ENCODE data around the gene ARNT2.
"Not testable (repeated sequence)": the region's sequence is repeated elsewhere in the genome, so short reads cannot be mapped to it uniquely, and the experiment has no call there.

Gene ARNT2

GRCh38 chr15:80389370-80389769 is 14.8 kb upstream of the ARNT2 start:
- CTCF ChIA-PET, result interaction anchor here (0.8 to 2.6 kb wide), 2 partner anchors 10 to 16 kb away, joined by 3 to 7 read pairs; no protein-coding TSS in a partner anchor
- POLR2A ChIA-PET, result no interaction called here
- TF ChIP-seq, protein P1, sequence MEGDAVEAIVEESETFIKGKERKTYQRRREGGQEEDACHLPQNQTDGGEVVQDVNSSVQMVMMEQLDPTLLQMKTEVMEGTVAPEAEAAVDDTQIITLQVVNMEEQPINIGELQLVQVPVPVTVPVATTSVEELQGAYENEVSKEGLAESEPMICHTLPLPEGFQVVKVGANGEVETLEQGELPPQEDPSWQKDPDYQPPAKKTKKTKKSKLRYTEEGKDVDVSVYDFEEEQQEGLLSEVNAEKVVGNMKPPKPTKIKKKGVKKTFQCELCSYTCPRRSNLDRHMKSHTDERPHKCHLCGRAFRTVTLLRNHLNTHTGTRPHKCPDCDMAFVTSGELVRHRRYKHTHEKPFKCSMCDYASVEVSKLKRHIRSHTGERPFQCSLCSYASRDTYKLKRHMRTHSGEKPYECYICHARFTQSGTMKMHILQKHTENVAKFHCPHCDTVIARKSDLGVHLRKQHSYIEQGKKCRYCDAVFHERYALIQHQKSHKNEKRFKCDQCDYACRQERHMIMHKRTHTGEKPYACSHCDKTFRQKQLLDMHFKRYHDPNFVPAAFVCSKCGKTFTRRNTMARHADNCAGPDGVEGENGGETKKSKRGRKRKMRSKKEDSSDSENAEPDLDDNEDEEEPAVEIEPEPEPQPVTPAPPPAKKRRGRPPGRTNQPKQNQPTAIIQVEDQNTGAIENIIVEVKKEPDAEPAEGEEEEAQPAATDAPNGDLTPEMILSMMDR (IDR thresholded peaks at IDR 0.05; ENCODE audit: control extremely low read depth, extremely low read depth, low read depth, missing control alignments), result no peak
- no peak for DNase-seq (ENCODE audit: extremely low spot score)

- CTCF ChIA-PET, result interaction anchor here (1.4 kb wide), 1 partner anchor 8 kb away, joined by 5 read pairs; no protein-coding TSS in a partner anchor
- DNase-seq (ENCODE audit: extremely low spot score); POLR2A ChIA-PET: not testable (repeated sequence)
Observed at GRCh38 chr15:80390942-80391341, 13.2 kb upstream of the ARNT2 start.

DNA sequence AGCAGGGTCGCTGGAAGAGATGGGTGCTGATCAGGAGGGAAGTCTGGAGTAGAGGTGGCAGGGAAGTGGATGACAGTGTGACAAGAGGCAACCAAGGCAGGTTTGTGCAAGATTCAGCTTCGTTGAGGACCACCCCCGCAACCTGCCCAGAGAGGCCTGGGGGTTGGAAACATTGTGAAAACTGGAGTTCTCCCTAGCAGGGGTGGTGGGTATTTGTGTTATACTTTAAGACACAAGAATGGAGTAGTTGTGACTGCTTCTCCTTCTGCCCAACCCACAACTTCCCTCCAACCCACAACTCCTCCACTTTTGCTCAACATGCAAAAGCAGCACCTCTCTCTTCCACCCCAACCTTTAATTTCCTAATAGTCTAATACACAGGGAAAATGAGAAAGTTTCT is 8.6 kb upstream of the ARNT2 start:
- CTCF ChIA-PET, result no interaction called here
- POLR2A ChIA-PET, result no interaction called here
- TF ChIP-seq, protein P1 (IDR thresholded peaks at IDR 0.05; ENCODE audit: control extremely low read depth, extremely low read depth, low read depth, missing control alignments), result no peak

GRCh38 chr15:80396096-80396495 is 8.1 kb upstream of the ARNT2 start:
- CTCF ChIA-PET, result no interaction called here

More for the DNA sequence above, 8.6 kb upstream of the ARNT2 start:
- DNase-seq (ENCODE audit: extremely low spot score), result no peak

DNA sequence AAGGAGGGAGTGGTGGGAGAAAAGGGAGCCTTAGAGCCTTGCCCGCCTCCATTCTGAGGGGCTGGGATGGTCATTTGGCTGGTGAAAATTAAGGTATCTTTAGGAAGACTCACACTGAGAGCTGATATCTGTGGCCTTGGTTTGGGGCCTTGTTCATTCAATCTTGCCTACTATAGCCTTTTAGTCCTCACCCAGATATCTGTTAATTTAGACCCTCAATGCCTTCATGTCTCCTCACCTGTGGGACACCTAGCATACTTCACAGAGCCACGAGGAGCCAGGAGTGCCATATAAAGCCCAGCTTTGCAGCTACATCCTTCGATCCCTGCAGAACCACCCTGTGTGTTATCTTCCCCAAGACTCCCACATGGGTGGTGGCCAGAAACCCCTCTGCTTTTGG is 4.7 kb upstream of the ARNT2 start:
- CTCF ChIA-PET, result interaction anchor here (0.8 to 1.4 kb wide), 3 partner anchors 9 to 866 kb away, joined by 4 to 7 read pairs (median 5); no protein-coding TSS in a partner anchor
- POLR2A ChIA-PET, result no interaction called here

More at GRCh38 chr15:80396096-80396495, 8.1 kb upstream of the ARNT2 start:
- DNase-seq (ENCODE audit: extremely low spot score), result no peak
- POLR2A ChIA-PET, result no interaction called here
- TF ChIP-seq, protein P1 (IDR thresholded peaks at IDR 0.05; ENCODE audit: control extremely low read depth, extremely low read depth, low read depth, missing control alignments), result no peak

GRCh38 chr15:80401456-80401855 is 2.7 kb upstream of the ARNT2 start:
- ChIA-PET CTCF (no interaction called here), POLR2A (no interaction called here)
- no peak for DNase-seq (ENCODE audit: extremely low spot score)
- TF ChIP-seq, protein P1 (IDR thresholded peaks at IDR 0.05; ENCODE audit: control extremely low read depth, extremely low read depth, low read depth, missing control alignments), result no peak

More for the DNA sequence above, 4.7 kb upstream of the ARNT2 start:
- DNase-seq (ENCODE audit: extremely low spot score), result no peak
- TF ChIP-seq, protein P1 (IDR thresholded peaks at IDR 0.05; ENCODE audit: control extremely low read depth, extremely low read depth, low read depth, missing control alignments), result no peak

DNA sequence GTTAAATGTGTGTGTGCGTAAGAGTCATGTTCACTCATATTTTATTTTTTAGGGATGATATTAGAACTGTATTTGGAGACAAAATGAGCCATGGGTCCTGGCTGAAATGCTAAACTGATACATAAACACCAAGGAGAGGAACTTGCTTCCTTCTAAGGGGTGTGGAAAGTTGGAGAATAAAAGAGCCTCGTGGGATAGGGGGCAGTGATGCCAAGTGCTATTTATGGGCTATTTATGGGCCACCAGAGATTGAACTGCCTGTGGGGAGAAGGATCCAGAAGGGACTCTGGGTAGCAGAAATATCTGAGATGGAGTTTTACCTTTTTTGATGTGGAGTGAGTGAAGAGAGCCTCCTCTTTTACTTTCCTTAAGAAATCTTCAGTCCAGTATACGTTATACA is 1.8 kb upstream of the ARNT2 start:
- TF ChIP-seq, protein P1 (IDR thresholded peaks at IDR 0.05; ENCODE audit: control extremely low read depth, extremely low read depth, low read depth, missing control alignments), result no peak
- ChIA-PET POLR2A (no interaction called here), CTCF (no interaction called here)
- DNase-seq (ENCODE audit: extremely low spot score), result no peak
